ENCODE measurements around the gene CUL1. TPM values are rescaled to one million over a fixed set of nuclear protein-coding genes. Genes with fewer than 3 reads are reported as not detected.

CUL1 gene
- total RNA-seq, 1 experiment from 2014 or later: 72.3 TPM

GRCh38 chr7:148813890-148814289, 115.2 kb downstream of the CUL1 start:
- Histone ChIP-seq H3K4ac (ENCODE audit: low read depth, low read length) (no peak overlapping the region), H2BK120ac (ENCODE audit: low read depth, low read length, poor library complexity, severe bottlenecking) (no peak overlapping the region), H2BK15ac (ENCODE audit: low read depth, low read length) (no peak overlapping the region), H3K27ac (ENCODE audit: insufficient read length, low read depth, low read length) (no peak overlapping the region), H3K56ac (ENCODE audit: insufficient read length, low read depth, low read length) (no peak overlapping the region), H4K91ac (ENCODE audit: insufficient read length, low read depth, low read length) (no peak overlapping the region), H3K18ac (ENCODE audit: insufficient read length, low read depth, low read length) (no peak overlapping the region), H2BK20ac (ENCODE audit: low read depth, low read length, poor library complexity, severe bottlenecking) (no peak overlapping the region), H3K27me3 (ENCODE audit: insufficient read depth, low read length) (no peaks in the 10 kb centered on the region), H4K5ac (ENCODE audit: insufficient read length, low read depth, low read length) (no peak overlapping the region), H2BK12ac (ENCODE audit: insufficient read length, low read depth, low read length) (no peak overlapping the region), H3K9me3 (ENCODE audit: control insufficient read depth, low read depth, low read length) (no peaks in the 10 kb centered on the region), H2AFZ (ENCODE audit: low read length) (no peak overlapping the region), H3T11ph (ENCODE audit: low read length) (no peak overlapping the region), H4K20me1 (ENCODE audit: control insufficient read depth, insufficient read depth, insufficient read length) (no peaks in the 10 kb centered on the region), H4K8ac (replicated peaks; ENCODE audit: insufficient read length, low read depth, low read length) (no peak overlapping the region), H2BK5ac (ENCODE audit: insufficient read length, low read length) (no peak overlapping the region), H3K79me2 (ENCODE audit: insufficient read depth, low read length) (no peaks in the 10 kb centered on the region), H3K4me2 (ENCODE audit: insufficient read depth, insufficient read length, low read length) (no peak overlapping the region), H3K23ac (ENCODE audit: insufficient read length, low read depth, low read length) (no peak overlapping the region), H3K4me1 (ENCODE audit: insufficient read depth, low read length) (no peaks in the 10 kb centered on the region), H3K79me1 (ENCODE audit: insufficient read depth, low read depth, low read length, poor library complexity, severe bottlenecking) (no peaks in the 10 kb centered on the region), H3K14ac (ENCODE audit: insufficient read depth, low read length) (no peak overlapping the region), H3K23me2 (ENCODE audit: insufficient read length, low read depth, low read length, poor library complexity, severe bottlenecking) (no peaks in the 10 kb centered on the region), H3K9ac (ENCODE audit: extremely low read depth, insufficient read length, low read length) (no peak overlapping the region), H2AK5ac (ENCODE audit: insufficient read length, low read length) (no peak overlapping the region)
- Mint-ChIP-seq H3K9me3 (no peaks in the 10 kb centered on the region), H3K27ac (no peak overlapping the region; a peak in 1 of 7 replicates), H3K4me1 (peaks cover 12 to 17% of the 10 kb centered on the region in 2 experiments), H3K27me3 (ENCODE audit: low read depth) (no peaks in the 10 kb centered on the region), H3K4me3 (no peak overlapping the region), H3K36me3 (ENCODE audit: insufficient read depth in 1 of 3, low read depth in 3 of 3) (peaks cover 41 to 87% (median 82%) of the 10 kb centered on the region in 3 experiments; a peak in 6 of 7 replicates)
- no CpG with 5 or more reads among the region's 9 CpGs for WGBS (ENCODE audit: extremely low coverage, insufficient read length, low lambda C conversion rate)
- DNase-seq: no peak
- TF ChIP-seq CTCF (conservative IDR thresholded peaks at IDR 0.05): no peak
